ENCODE measurements around the gene TNRC6B.

Gene TNRC6B

GRCh38 chr22:40176921-40177737 is 596 bp upstream of the TNRC6B start:
- Histone ChIP-seq H3K4me3 (ENCODE audit: low read depth, low read length) (peak overlapping the region; percentile 96), H3K4me1 (peaks cover 17% of the 10 kb centered on the region), H3K36me3 (no peaks in the 10 kb centered on the region), H3K27me3 (no peaks in the 10 kb centered on the region), H3K9me3 (no peaks in the 10 kb centered on the region)
- no peak for TF ChIP-seq CTCF (IDR thresholded peaks at IDR 0.05; ENCODE audit: low read depth, low read length)
- peak; percentile 60 for DNase-seq

- DNase-seq = peak; percentile 46
- H3K9me3 ChIP-seq = no peaks in the 10 kb centered on the region
- no peaks in the 10 kb centered on the region for H3K27me3 ChIP-seq
- no peaks in the 10 kb centered on the region for H3K36me3 ChIP-seq
- H3K4me1 ChIP-seq = peaks cover 29% of the 10 kb centered on the region
- H3K4me3 ChIP-seq (ENCODE audit: low read depth, low read length) = peak overlapping the region; percentile 96
- TF ChIP-seq CTCF (IDR thresholded peaks at IDR 0.05; ENCODE audit: low read depth, low read length) = no peak
These were observed 988 bp downstream of the TNRC6B start for GRCh38 chr22:40178417-40179409.

GRCh38 chr22:40179526-40179925 is 1.8 kb downstream of the TNRC6B start:
- TF ChIP-seq CTCF (IDR thresholded peaks at IDR 0.05; ENCODE audit: low read depth, low read length) = no peak
- Histone ChIP-seq H3K36me3 (no peaks in the 10 kb centered on the region), H3K9me3 (no peaks in the 10 kb centered on the region), H3K27me3 (no peaks in the 10 kb centered on the region), H3K4me3 (ENCODE audit: low read depth, low read length) (peak overlapping the region; percentile 96), H3K4me1 (peaks cover 29% of the 10 kb centered on the region)
- DNase-seq = no peak

GRCh38 chr22:40180403-40180802 is 2.7 kb downstream of the TNRC6B start:
- H3K4me3 ChIP-seq (ENCODE audit: low read depth, low read length) = peak overlapping the region; percentile 96
- DNase-seq = no peak
- no peak for TF ChIP-seq CTCF (IDR thresholded peaks at IDR 0.05; ENCODE audit: low read depth, low read length)
- peaks cover 29% of the 10 kb centered on the region for H3K4me1 ChIP-seq
- H3K36me3 ChIP-seq = no peaks in the 10 kb centered on the region
- no peaks in the 10 kb centered on the region for H3K9me3 ChIP-seq
- no peaks in the 10 kb centered on the region for H3K27me3 ChIP-seq

- H3K4me1 ChIP-seq = peaks cover 31% of the 10 kb centered on the region
These were observed 3.6 kb downstream of the TNRC6B start for GRCh38 chr22:40181323-40181722.

More at GRCh38 chr22:40181323-40181722, 3.6 kb downstream of the TNRC6B start:
- no peaks in the 10 kb centered on the region for H3K9me3 ChIP-seq
- H3K36me3 ChIP-seq = no peaks in the 10 kb centered on the region; the same call in 1 of the 2 replicates
- H3K27me3 ChIP-seq = no peaks in the 10 kb centered on the region
- no peak for DNase-seq
- H3K4me3 ChIP-seq (ENCODE audit: low read depth, low read length) = no peak overlapping the region
- no peak for TF ChIP-seq CTCF (IDR thresholded peaks at IDR 0.05; ENCODE audit: low read depth, low read length)

Data from BE2C (cell line).